GM12865 (cell line): ENCODE measurements around the gene KCNH4.

Experiments used
- DNase-seq: peaks from one replicate; pipeline ENCODE4 v3.0.0; 2010; ENCODE audit warnings: low read depth
- H3K4me3 ChIP-seq: 2 replicates; pipeline ENCODE4 v1.5.1; 2011; ENCODE audit warnings: mild to moderate bottlenecking, low read depth, low read length, control low read depth
- TF ChIP-seq, protein P1 (sequence below): IDR thresholded peaks from 2 replicates; pipeline ENCODE4 v1.5.1; 2011; ENCODE audit warnings: low read length, control low read depth, low read depth, inconsistent platforms; ENCODE audit not compliant: insufficient read depth; ENCODE audit errors: missing control alignments

Gene KCNH4

DNA sequence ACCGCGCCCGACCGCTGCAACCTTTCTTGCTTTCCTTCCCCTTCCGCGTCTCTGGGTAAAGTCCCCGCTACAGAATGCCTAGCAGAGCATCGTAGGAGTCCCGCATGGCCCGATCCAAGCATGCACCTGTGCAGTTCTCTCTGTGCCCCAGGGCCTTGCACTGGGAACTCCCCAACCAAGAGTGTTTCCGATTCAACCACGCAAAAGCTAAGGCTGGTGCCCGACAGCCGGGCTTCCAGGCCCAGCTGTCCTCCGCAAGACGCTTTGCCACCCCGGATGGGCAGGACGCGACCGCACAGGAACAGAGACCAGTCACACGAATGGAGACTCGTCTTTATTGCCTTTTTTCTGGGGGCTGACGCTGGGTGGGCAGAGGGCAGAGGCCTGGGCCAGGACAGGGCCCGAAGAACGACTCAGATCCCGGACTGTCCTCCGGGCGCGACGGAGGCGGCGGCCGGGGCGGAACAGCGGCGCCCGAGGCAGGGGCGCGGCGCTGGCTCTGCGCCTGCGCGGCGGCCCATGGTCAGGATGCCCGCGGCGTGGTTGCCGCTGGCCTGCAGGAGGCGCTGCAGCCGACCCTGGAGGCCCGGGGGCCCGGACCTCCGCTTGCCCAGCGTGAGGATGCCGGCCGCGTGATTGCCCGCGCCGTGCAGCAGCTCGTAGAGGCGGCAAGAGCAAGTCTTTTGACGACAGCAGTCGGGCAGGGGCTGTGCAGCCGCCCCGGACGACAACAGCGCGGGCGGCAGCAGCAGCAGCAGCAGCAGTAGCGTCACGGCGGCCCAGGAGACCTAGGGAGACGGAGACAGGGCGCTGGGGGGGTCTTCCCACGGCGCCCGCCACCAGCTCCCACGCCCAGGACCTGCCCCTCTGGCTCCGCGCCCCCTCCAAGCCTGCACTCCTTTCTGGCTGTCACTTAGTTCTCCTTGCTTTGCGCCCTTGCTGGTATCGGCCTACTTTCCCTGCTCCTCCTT, 3.1 kb upstream of the KCNH4 start:
- peak; percentile 88 for DNase-seq
- TF ChIP-seq, protein P1, sequence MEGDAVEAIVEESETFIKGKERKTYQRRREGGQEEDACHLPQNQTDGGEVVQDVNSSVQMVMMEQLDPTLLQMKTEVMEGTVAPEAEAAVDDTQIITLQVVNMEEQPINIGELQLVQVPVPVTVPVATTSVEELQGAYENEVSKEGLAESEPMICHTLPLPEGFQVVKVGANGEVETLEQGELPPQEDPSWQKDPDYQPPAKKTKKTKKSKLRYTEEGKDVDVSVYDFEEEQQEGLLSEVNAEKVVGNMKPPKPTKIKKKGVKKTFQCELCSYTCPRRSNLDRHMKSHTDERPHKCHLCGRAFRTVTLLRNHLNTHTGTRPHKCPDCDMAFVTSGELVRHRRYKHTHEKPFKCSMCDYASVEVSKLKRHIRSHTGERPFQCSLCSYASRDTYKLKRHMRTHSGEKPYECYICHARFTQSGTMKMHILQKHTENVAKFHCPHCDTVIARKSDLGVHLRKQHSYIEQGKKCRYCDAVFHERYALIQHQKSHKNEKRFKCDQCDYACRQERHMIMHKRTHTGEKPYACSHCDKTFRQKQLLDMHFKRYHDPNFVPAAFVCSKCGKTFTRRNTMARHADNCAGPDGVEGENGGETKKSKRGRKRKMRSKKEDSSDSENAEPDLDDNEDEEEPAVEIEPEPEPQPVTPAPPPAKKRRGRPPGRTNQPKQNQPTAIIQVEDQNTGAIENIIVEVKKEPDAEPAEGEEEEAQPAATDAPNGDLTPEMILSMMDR: peak; percentile 93
- peak overlapping the region; percentile 92 for H3K4me3 ChIP-seq

DNA sequence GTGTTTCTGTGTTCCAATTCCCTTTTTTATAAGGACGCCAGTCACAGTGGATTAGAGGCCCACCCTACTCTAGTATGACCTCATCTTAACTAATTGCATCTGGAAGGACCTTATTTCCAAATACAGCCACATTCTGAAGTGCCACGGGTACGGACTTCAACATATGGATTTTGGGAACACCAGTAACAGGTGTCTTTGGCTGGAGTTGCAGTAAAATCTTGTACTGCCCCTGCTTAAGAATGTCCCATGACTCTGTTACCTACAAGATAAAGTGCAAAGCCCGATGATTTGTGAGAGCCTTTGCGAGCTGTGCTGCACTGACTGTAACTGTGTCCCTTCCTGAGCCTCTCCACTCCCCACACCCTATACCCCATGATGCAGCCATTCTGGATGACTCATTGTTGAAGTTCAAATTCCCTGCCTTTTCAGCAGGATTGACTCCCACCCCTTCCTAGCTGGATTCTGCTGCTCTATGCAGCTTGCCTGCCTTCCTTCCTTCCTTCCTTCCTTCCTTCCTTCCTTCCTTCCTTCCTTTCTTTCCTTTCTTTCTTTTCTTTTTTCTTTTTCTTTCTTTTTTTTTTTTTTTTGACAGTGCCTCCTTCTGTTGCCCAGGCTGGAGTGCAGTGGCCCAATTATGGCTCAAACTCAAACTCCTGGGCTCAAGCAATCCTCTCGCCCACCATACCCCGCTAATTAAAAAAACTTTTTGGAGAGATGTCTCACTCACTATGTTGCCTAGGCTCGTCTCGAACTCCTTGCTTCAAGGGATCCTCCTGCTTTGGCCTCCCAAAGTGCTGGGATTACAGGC, 2.2 kb upstream of the KCNH4 start:
- peak overlapping the region; percentile 92 for H3K4me3 ChIP-seq
- TF ChIP-seq, protein P1: no peak
- DNase-seq: no peak

DNA sequence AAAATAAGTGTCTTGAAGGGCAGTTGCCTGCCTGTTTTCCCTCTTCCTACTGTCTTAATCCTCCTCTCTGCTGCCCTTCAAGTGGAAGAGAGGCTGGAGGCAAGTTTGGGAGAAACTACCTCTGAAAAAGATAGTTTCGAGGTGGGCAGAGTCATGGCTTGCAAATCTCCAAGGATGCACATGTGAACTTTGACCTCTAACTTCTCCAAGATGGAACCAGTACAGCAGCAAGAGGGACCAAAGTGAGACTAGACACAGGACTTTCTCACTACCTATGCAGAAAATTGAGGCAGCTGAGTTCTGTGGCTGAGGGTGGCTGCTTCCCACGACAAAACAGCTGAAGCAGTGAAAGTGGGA, 887 bp upstream of the KCNH4 start:
- TF ChIP-seq, protein P1: no peak
- no peak overlapping the region for H3K4me3 ChIP-seq
- DNase-seq: no peak

DNA sequence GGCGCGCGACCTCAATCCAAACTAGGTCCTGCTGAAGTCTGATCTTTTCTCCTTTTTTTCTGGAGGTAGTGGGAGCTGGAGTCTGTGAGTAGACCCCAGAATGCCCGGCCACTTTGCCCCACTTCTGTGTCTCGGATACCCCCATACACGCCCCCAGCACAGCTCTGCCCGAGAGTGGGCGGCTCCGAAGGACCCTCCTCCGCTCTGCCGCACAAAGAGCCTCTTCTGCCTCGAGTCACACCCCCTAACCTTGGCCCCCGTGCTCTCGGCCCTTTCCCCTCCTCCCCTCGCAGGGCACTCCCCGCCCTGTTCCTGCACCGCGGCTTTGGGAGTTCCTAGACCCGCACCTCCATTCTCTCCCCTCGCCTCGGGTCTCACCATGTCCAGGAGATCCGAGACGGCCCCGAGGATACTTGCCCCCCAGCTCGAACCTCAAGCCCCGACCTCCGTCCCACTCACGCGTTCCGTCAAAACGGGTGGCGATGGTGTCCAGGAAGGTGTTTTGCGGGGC, 476 bp downstream of the KCNH4 start:
- TF ChIP-seq, protein P1: no peak
- peak overlapping the region; percentile 58 for H3K4me3 ChIP-seq
- DNase-seq: no peak

DNA sequence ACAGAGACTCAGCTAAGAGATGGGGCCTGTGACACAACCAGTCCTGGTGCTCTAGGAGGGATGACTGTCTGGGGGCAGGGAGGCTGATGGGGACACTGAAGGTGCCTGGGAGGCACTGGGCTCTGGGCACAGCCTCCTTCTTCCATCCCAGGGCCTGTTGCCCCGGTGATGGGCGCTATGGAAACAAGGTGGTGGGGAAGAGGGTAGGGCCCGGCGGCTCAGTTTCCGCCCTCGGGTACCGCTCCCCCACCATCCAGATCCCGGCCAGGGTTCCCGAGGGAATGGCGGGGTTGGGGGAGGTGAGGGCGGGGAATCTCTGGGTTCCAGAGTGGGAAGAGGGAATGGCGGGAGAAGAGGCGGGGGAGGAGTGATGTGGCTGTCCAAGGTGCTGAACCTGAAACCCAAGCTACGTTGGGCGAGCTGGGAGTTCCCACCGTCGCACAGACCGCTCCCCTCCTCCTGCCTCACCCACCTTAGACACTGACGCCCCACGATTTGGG, 981 bp downstream of the KCNH4 start:
- H3K4me3 ChIP-seq: no peak overlapping the region
- TF ChIP-seq, protein P1: no peak
- DNase-seq: peak; percentile 35

DNA sequence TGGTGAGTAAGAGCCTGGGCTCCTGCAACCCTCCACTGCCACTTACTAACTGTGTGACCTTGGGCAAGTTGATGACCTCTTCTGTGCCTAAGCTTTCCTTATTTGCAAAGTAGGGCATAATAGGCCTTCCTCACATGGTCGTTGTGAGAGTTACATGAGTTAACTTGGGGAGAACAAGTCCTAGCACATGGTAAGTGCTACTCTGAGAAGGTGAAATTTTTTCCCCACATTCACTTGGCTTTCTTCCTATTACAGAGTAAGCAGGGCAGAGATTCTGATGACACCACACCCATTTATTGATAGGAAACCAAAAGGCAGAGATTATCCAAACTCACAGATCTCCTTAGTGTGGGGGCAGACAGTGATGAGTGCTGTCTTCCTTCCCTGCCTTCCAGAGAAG, 1.6 kb downstream of the KCNH4 start:
- TF ChIP-seq, protein P1: no peak
- no peak overlapping the region for H3K4me3 ChIP-seq

More for the DNA sequence above, 1.6 kb downstream of the KCNH4 start:
- no peak for DNase-seq
